Panc1 (cell line): ENCODE data around the gene TMEM244.

Experiments
- CTCF ChIP-seq: fragments of 450-650 bp; IDR thresholded peaks from 2 replicates; pipeline ENCODE4 v1.5.1; 2017; ENCODE audit warnings: mild to moderate bottlenecking
- POLR2AphosphoS5 ChIP-seq: IDR thresholded peaks from 2 replicates; pipeline ENCODE4 v1.6.1; 2012; ENCODE audit warnings: mild to moderate bottlenecking, low read depth, low read length, moderate library complexity
- SIN3A ChIP-seq: IDR thresholded peaks from 2 replicates; pipeline ENCODE4 v1.6.1; 2012; ENCODE audit warnings: low read depth, mild to moderate bottlenecking, low read length, moderate library complexity, borderline replicate concordance; ENCODE audit not compliant: insufficient read depth
- TCF7L2 ChIP-seq: IDR thresholded peaks from 2 replicates; pipeline ENCODE4 v1.6.1; 2011; ENCODE audit warnings: mild to moderate bottlenecking, low read depth, low read length, inconsistent platforms
- TF ChIP-seq, protein P1 (sequence below), 2 experiments: IDR thresholded peaks; 2 replicates each; pipeline ENCODE4 v1.6.1; 2011 to 2012; ENCODE audit warnings: low read depth in 2 of 2, control low read depth in 1 of 2, low read length in 1 of 2, mild to moderate bottlenecking in 1 of 2, moderate library complexity in 1 of 2; ENCODE audit not compliant: insufficient read depth in 1 of 2

DNA sequence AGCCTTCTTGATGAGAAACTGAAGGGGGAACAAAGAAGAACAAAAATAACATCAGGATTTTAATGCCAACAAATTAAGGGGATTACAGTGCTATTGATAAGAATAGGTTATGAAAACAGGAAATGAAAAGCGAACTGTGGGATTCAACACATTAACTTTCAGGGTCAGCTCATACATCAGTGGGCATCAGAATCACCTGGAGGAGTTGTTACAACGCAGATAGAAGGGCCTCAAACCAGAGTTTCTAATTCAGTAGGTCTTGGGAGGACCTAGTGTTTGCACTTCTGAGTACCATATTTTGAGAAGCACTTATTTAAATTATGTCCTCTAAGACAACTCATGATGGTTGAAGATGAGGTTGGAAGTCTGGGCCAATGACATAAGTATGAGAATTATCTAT, 5.6 kb upstream of the TMEM244 start:
- TF ChIP-seq CTCF (no peak), TCF7L2 (no peak), SIN3A (no peak), POLR2AphosphoS5 (no peak)
- TF ChIP-seq, protein P1, sequence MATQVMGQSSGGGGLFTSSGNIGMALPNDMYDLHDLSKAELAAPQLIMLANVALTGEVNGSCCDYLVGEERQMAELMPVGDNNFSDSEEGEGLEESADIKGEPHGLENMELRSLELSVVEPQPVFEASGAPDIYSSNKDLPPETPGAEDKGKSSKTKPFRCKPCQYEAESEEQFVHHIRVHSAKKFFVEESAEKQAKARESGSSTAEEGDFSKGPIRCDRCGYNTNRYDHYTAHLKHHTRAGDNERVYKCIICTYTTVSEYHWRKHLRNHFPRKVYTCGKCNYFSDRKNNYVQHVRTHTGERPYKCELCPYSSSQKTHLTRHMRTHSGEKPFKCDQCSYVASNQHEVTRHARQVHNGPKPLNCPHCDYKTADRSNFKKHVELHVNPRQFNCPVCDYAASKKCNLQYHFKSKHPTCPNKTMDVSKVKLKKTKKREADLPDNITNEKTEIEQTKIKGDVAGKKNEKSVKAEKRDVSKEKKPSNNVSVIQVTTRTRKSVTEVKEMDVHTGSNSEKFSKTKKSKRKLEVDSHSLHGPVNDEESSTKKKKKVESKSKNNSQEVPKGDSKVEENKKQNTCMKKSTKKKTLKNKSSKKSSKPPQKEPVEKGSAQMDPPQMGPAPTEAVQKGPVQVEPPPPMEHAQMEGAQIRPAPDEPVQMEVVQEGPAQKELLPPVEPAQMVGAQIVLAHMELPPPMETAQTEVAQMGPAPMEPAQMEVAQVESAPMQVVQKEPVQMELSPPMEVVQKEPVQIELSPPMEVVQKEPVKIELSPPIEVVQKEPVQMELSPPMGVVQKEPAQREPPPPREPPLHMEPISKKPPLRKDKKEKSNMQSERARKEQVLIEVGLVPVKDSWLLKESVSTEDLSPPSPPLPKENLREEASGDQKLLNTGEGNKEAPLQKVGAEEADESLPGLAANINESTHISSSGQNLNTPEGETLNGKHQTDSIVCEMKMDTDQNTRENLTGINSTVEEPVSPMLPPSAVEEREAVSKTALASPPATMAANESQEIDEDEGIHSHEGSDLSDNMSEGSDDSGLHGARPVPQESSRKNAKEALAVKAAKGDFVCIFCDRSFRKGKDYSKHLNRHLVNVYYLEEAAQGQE (IDR thresholded peaks at IDR 0.05; ENCODE audit: insufficient read depth in 1 of 2, low read depth in 2 of 2, low read length in 1 of 2), result no peak
